Activated naive CD4-positive, alpha-beta T cell treated with anti-CD3 and anti-CD28 coated beads, Interleukin-2, amount 50 U/mL, for 24 hours (primary cell): Measurements from ENCODE around the gene INTS2.
"Not testable (repeated sequence)": the region's sequence is repeated elsewhere in the genome, so short reads cannot be mapped to it uniquely, and the experiment has no call there.

Experiments
- H3K27ac Mint-ChIP-seq: one replicate; pipeline ENCODE4 v1.8.0; 2021; ENCODE audit warnings: mild to moderate bottlenecking, mixed read lengths
- H3K27me3 Mint-ChIP-seq: one replicate; pipeline ENCODE4 v1.8.0; 2021; ENCODE audit warnings: mixed read lengths
- H3K36me3 Mint-ChIP-seq: one replicate; pipeline ENCODE4 v1.8.0; 2021; ENCODE audit warnings: mixed read lengths
- H3K4me1 Mint-ChIP-seq: one replicate; pipeline ENCODE4 v1.8.0; 2021; ENCODE audit warnings: mixed read lengths
- H3K4me3 Mint-ChIP-seq: one replicate; pipeline ENCODE4 v1.8.0; 2021; ENCODE audit warnings: mild to moderate bottlenecking, mixed read lengths
- H3K9me3 Mint-ChIP-seq: one replicate; pipeline ENCODE4 v1.8.0; 2021; ENCODE audit warnings: mixed read lengths

Gene INTS2

DNA sequence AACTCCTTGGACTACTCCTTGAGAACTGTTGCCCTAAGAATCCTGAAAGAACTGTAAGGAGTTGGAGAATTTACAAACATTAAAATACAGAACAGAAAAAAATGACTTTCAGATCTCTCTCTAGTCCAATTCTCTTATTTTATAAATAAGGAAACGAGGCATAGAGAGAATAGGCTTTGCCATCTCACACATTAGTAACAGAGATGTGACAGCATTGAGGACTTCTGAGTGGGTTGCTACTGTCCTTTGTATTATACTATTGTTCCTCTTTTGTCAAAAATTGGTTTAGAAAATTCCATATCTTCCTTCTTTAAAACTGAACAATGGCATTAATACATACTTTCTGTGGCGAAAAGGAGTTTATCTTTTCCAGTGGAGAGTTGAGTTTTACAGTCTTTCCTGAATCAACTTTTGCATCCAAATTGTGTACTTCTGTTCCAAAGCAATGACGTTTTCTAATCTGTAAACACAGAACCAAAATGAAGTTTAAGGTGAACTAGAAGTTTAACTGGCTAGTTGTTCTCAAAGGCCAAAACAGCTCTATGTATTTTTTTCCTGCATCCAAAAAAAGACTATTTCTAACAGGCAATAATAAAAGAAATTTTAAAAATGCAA is 80.9 kb downstream of the INTS2 start:
- no peaks in the 10 kb centered on the region for H3K9me3 Mint-ChIP-seq
- no peak overlapping the region for H3K27ac Mint-ChIP-seq
- H3K4me1 Mint-ChIP-seq = no peaks in the 10 kb centered on the region
- H3K27me3 Mint-ChIP-seq = no peaks in the 10 kb centered on the region
- H3K4me3 Mint-ChIP-seq = no peak overlapping the region
- H3K36me3 Mint-ChIP-seq = peaks cover 9% of the 10 kb centered on the region

DNA sequence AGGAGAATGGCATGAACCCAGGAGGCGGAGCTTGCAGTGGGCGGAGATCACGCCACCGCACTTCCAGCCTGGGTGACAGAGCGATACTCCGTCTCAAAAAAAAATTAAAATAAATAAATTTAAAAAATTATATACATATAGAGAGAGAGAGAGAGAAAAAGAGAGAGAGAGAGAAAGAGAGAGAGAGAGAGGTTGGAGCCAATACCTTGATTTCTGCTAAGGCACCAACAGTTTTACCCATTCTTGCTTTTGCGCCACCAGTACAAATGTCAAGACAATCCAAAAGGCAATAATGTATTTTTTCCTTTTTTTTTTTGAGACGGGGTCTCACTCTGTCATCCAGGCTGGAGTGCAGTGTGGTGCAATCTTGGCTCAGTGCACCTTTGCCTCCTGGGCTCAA is 81.7 kb downstream of the INTS2 start:
- H3K27me3 Mint-ChIP-seq = no peaks in the 10 kb centered on the region
- no peaks in the 10 kb centered on the region for H3K4me1 Mint-ChIP-seq
- no peak overlapping the region for H3K27ac Mint-ChIP-seq
- no peak overlapping the region for H3K4me3 Mint-ChIP-seq
- peaks cover 9% of the 10 kb centered on the region for H3K36me3 Mint-ChIP-seq
- H3K9me3 Mint-ChIP-seq = no peaks in the 10 kb centered on the region

DNA sequence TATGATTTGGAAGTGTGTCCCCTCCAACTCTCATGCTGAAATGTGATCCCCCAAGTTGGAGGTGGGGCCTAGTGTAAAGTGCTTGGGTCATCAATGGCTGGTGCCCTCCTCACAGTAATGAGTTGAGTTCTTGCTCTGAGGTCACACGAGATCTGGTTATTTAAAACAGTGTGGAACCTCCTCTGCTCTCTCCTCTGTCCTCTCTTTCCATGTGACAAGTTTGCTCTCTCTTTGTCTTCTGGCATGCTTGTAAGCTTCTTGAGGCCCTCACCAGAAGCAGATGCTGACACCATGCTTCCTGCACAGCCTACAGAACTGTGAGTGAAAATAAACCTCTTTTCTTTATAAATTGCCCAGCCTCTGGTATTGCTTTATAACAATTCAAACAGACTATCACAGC is 84.3 kb downstream of the INTS2 start:
- Mint-ChIP-seq H3K27me3 (no peaks in the 10 kb centered on the region), H3K4me1 (no peaks in the 10 kb centered on the region), H3K9me3 (no peaks in the 10 kb centered on the region)

DNA sequence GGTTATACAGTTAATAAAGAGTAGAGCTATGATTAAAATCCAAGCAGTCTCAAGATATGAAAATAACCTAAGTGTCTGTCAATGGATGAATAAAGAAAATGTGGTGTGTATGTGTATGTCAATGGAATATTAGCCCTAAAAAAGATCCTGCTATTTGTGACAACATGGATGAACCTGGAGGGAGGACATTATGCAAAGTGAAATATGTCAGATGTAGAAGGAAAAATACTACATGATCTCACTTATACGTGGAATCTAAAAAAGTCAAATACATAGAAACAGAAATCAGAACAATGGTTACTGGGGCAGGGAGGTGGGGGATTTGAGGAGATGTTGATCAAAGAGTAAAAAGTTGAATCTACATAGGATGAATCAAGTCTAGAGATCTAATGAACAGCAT is 84.9 kb downstream of the INTS2 start:
- Mint-ChIP-seq H3K4me1 (no peaks in the 10 kb centered on the region), H3K4me3 (no peak overlapping the region), H3K27me3 (no peaks in the 10 kb centered on the region), H3K36me3 (peaks cover 9% of the 10 kb centered on the region), H3K27ac (no peak overlapping the region), H3K9me3 (no peaks in the 10 kb centered on the region)

More for the DNA sequence above, 84.3 kb downstream of the INTS2 start:
- Mint-ChIP-seq H3K27ac (no peak overlapping the region), H3K4me3 (no peak overlapping the region), H3K36me3 (peaks cover 9% of the 10 kb centered on the region)

DNA sequence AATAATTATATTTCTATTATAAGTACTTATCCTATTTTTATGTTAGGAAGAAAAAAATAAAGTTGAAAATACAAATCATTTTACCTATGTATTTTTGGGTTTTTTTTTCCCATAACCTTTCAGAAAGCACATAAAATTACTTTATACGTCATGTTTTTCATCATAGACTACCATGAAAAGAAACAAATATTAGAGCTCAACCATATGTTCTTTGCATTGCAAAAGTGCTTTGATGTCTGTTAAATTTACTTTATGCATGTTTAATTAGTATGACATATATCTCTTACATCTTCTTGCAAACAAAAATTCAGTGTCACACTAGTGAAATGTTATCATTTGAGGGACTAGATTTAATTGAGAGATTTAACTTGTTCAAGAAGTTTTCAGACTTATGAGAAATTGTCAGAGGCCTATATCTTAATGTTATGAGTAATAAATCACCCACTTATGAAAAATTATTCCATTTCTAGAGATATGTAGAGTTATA is 88.4 kb downstream of the INTS2 start:
- Mint-ChIP-seq H3K27ac (no peak overlapping the region), H3K4me3 (no peak overlapping the region), H3K36me3 (peaks cover 3% of the 10 kb centered on the region), H3K9me3 (no peaks in the 10 kb centered on the region), H3K4me1 (no peaks in the 10 kb centered on the region), H3K27me3 (no peaks in the 10 kb centered on the region)

DNA sequence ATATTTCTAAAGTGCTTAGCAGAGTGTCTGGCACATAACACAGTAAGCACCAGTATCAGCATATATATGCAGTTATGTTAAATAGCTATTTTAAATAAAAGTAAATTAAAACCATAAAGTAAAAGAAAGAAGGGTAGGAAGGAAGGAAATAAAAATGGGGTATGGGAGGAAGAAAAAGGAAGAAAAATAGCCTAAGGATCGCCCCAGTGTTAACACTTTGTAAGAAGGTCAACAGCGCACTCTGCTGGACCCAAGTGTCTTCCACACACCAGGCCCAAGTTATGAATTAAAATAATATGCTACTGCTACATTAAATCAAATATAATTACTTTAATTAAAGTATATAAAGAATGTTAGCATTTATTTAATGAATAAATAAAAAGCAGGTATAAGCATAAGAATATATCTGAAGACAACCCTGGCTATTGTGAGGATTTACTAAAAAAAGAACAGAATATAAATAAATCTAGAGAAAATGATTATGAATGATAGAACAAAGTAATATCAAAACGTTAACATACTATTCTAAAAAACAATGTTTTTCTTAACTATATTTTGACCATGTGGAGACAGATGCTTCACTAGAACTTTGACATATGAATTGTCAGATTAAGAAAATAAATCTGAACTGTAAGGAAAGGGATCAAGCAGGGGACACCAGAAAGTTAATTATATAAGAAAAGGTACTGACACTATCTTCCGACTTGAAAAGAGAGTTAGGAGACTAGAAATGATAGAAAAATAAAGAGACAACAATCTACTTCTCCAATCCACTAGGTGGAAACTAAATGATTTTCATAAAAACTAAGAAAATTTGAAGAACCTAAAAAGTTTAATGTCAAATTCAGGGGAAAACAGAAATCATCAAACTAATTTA is 90.4 kb downstream of the INTS2 start:
- Mint-ChIP-seq H3K9me3 (no peaks in the 10 kb centered on the region), H3K27ac (no peak overlapping the region), H3K4me1 (no peaks in the 10 kb centered on the region), H3K27me3 (no peaks in the 10 kb centered on the region), H3K36me3 (no peaks in the 10 kb centered on the region), H3K4me3 (no peak overlapping the region)

DNA sequence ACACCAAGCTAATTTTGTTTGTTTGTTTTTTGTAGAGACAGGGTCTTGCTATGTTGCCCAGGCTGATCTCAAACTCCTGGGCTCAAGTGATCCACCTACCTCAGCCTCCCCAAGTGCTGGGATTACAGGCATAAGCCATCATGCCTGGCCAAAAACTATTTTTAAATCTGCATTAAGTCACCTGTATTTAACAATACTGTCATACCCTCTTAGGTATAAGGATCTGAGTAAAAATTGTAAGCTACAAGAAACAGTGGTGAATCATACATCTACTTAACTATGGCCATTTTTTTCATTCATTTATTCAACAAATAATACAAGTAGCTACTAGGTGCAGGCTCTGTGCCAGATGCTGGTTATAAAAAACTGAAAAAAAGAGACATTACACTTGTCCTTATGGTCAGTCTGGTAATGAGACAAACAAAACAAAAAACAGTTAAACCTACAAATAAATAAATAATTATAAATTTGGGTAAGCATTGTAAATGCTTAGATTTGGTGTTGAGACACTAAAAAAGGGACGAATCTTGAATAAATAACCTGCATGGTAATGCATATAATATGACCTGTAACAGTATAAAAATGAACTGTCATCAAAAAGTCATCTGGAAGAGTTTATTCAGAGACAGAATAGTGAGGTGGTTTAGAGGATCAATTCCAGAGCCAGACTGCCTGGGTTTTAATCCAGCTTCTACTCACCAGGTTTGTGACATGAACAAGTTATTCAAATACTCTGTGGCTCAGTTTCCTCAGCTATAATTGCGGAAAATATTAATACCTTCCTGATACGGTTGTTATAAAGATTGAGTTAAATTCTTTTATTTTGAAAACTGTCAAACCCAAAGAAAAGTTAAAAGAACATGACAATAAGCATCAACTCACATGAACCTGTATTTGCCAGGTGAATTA is 91.3 kb downstream of the INTS2 start:
- no peaks in the 10 kb centered on the region for H3K9me3 Mint-ChIP-seq
- H3K27me3 Mint-ChIP-seq = no peaks in the 10 kb centered on the region
- H3K4me1 Mint-ChIP-seq = no peaks in the 10 kb centered on the region
- H3K27ac Mint-ChIP-seq = no peak overlapping the region
- H3K4me3 Mint-ChIP-seq = no peak overlapping the region
- no peaks in the 10 kb centered on the region for H3K36me3 Mint-ChIP-seq

DNA sequence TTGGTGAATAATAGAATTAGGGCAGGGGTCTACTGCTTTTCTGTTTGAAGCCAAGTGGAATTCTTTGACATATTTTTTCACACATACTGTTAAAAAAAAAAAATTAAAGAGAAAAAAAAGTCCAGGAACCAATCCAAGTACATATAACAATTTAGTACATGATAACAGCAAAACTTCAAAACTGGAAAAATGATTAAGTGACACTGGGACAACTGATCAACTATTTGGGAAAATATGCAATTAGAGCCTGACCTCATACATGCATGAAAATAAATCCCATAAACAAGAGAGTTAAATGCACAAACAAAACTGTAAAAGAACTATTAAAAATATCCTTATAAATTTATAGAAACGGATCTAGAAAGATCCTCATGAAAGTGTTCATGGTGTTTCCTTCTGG is 92.2 kb downstream of the INTS2 start:
- H3K4me3 Mint-ChIP-seq = no peak overlapping the region
- H3K36me3 Mint-ChIP-seq = no peaks in the 10 kb centered on the region
- no peaks in the 10 kb centered on the region for H3K4me1 Mint-ChIP-seq
- H3K27me3 Mint-ChIP-seq = no peaks in the 10 kb centered on the region
- H3K9me3 Mint-ChIP-seq = no peaks in the 10 kb centered on the region
- H3K27ac Mint-ChIP-seq = no peak overlapping the region

DNA sequence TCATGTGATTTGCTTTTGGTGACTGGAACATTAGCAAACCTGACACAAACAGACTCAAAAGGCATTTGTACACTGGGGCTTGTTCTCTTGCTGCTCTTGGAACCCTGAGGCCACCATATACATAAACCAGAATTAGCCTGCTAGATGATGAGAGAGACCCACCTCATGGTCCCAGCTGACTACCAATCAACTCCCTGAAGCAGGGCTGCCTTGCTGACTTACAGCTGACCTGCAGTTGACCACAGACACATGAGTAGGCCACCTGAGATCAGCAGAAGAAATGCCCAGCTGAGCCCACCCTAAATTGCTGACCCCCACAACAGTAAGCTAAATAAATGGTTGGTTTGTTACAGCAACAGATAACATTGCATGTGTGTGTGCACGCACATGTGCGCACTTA is 93.2 kb downstream of the INTS2 start:
- no peaks in the 10 kb centered on the region for H3K4me1 Mint-ChIP-seq
- H3K27ac Mint-ChIP-seq = no peak overlapping the region
- no peaks in the 10 kb centered on the region for H3K36me3 Mint-ChIP-seq
- H3K4me3 Mint-ChIP-seq = no peak overlapping the region
- H3K9me3 Mint-ChIP-seq = no peaks in the 10 kb centered on the region
- no peaks in the 10 kb centered on the region for H3K27me3 Mint-ChIP-seq

DNA sequence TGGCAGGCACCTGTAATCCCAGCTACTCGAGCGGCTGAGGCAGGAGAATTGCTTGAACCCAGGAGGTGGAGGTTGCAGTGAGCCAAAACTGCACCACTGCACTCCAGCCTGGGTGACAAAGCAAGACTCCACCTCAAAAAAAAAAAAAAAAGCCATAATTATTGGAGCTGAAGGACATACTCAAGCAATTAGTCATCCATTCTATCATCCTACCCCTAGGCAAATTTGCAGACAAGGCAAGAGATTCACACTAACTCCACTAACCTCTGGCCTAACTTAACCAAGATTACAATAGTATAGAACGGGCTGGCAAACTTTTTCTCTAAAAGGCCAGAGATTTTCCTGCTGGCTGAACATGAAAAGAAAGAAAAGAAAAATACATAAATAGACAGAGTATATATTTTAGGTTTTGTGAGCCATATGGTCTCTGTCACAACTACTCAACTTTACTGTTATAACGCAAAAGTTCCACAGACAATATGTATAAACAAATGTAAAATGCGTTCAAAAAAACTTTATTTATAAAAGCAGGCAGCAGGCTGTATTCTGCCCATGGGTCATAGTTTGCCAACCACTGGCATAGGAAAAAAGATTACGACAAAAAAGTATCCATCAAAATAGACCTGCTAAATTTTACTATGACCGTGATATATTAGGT is 94.1 kb downstream of the INTS2 start:
- Mint-ChIP-seq H3K4me3 (no peak overlapping the region), H3K4me1 (no peaks in the 10 kb centered on the region), H3K27ac (no peak overlapping the region), H3K27me3 (no peaks in the 10 kb centered on the region), H3K36me3 (no peaks in the 10 kb centered on the region), H3K9me3 (no peaks in the 10 kb centered on the region)

DNA sequence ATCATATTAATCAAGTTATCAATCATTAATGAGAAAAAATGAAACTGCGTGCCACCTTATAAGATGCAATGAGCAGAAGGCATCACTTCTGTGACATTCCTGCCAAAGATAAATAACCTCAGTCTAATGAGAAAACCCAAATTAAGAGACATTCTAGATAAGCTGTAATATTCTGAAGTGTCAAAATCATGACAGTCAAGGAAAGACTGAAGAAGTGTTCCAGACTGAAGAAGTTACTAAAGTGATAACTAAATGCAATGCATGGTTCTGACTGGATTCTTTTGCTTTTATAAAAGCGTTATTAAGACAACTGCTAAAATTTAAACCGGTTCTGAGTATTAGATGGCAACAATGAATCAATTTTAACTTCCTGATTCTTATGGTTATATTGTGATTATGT is 95.3 kb downstream of the INTS2 start:
- Mint-ChIP-seq H3K36me3 (peaks cover 4% of the 10 kb centered on the region), H3K27ac (no peak overlapping the region)

DNA sequence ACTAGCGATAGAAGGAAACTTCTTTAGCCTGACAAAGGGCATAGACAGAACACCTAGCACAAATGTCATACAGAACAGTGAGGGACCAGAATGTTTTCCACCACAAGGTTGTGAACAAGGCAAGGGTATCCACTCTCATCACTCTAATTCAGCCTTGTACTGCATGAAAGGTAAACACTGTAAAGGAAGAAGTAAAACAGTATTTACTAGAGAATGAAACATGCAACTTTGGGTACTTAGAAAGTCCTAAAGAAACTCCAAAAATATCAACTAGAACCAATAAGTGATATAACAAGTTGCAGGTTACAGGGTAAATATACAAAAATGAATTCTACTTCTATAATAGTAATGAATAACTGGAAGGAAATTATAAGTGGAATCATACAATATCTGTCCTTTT is 96.7 kb downstream of the INTS2 start:
- H3K4me1 Mint-ChIP-seq = no peaks in the 10 kb centered on the region
- no peak overlapping the region for H3K4me3 Mint-ChIP-seq
- H3K9me3 Mint-ChIP-seq = peaks cover 5% of the 10 kb centered on the region
- H3K27ac Mint-ChIP-seq = no peak overlapping the region
- H3K36me3 Mint-ChIP-seq = peaks cover 8% of the 10 kb centered on the region
- no peaks in the 10 kb centered on the region for H3K27me3 Mint-ChIP-seq

More for the DNA sequence above, 95.3 kb downstream of the INTS2 start:
- H3K4me3 Mint-ChIP-seq = no peak overlapping the region
- H3K27me3 Mint-ChIP-seq = no peaks in the 10 kb centered on the region
- H3K9me3 Mint-ChIP-seq = peaks cover 5% of the 10 kb centered on the region
- no peaks in the 10 kb centered on the region for H3K4me1 Mint-ChIP-seq

DNA sequence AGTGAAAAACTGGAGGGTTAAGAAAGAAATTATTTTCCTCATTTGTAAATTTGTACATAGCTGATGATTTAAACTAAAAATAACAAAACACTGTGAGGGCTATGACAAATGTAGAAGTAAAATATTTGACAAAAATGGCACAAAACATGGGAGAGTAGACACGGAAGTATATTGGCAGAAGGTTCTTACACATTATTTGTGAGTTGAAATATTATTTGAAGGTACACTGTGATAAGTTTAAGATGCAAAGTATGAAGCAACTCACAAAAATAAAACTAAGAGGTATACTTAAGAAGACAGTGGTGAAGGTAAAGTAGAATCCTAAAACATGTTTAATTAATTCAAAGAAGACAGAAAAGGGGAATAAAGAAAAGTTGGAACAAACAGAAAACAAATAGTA is 99.1 kb downstream of the INTS2 start:
- Mint-ChIP-seq H3K27ac (no peak overlapping the region), H3K36me3 (peaks cover 9% of the 10 kb centered on the region), H3K27me3 (no peaks in the 10 kb centered on the region), H3K9me3 (peaks cover 5% of the 10 kb centered on the region), H3K4me1 (no peaks in the 10 kb centered on the region), H3K4me3 (no peak overlapping the region)

DNA sequence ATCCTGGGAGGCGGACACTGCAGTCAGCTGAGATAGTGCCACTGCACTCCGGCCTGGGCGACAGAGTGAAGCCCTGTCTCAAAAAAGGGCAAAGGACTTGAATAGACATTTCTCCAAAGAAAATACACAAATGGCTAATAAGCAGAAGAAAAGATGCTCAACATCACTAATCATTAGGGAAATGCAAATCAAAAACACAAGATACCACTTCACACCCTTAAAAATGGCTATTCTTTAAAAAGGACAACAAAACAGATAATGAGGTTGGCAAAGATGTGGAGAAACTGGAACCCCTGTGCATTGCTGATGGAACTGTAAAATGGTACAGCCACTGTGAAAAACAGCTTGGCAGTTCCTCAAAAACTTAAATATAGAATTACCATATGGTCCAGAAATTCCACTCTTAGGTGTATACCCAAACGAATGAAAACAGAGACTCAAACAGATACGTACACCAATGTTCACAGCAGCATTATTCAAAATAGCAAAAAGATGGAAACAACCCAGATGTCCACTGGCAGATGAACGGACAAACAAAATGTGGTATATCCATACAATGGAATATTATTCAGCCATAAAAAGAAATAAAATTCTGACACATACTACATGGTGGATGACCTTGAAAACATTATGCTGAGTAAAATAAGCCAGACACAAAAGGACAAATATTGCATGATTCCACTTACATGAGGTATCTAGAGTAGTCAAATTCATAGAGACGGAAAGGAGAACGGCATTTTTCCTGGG is 100.0 kb downstream of the INTS2 start:
- H3K27ac Mint-ChIP-seq = no peak overlapping the region
- peaks cover 5% of the 10 kb centered on the region for H3K9me3 Mint-ChIP-seq
- H3K4me1 Mint-ChIP-seq = no peaks in the 10 kb centered on the region
- peaks cover 11% of the 10 kb centered on the region for H3K36me3 Mint-ChIP-seq
- H3K27me3 Mint-ChIP-seq = no peaks in the 10 kb centered on the region
- H3K4me3 Mint-ChIP-seq = no peak overlapping the region

DNA sequence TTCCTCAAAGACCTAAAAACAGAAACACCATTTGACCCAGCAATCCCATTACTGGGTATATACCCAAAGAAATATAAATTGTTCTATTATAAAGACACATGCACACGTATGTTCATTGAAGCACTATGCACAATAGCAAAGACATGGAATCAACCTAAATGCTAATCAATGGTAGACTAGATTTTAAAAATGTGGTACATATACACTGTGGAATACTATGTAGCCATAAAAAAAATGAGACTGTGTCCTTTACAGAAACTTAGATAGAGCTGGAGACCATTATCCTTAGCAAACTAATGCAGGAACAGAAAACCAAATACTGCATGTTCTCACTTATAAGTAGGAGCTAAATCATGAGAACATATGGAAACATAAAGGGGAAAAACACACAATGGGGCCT is 100.9 kb downstream of the INTS2 start:
- H3K4me3 Mint-ChIP-seq, H3K9me3 Mint-ChIP-seq, H3K4me1 Mint-ChIP-seq, H3K27me3 Mint-ChIP-seq, H3K27ac Mint-ChIP-seq: not testable (repeated sequence)
- peaks cover 12% of the 10 kb centered on the region for H3K36me3 Mint-ChIP-seq
